ENCODE results near the gene FAM149B1.

GRCh38 chr10:73251683-73252444 lies 83.9 kb downstream of the FAM149B1 start:
- no peak for TF ChIP-seq TAF1 (IDR thresholded peaks at IDR 0.05; ENCODE audit: borderline replicate concordance, insufficient read depth, low read length)
- TF ChIP-seq FOXP2 (optimal IDR thresholded peaks at IDR 0.05; ENCODE audit: borderline replicate concordance, extremely low read depth, extremely low read length, insufficient read depth), result no peak
